Measurements from ENCODE around the gene NRXN3.

NRXN3 gene

DNA sequence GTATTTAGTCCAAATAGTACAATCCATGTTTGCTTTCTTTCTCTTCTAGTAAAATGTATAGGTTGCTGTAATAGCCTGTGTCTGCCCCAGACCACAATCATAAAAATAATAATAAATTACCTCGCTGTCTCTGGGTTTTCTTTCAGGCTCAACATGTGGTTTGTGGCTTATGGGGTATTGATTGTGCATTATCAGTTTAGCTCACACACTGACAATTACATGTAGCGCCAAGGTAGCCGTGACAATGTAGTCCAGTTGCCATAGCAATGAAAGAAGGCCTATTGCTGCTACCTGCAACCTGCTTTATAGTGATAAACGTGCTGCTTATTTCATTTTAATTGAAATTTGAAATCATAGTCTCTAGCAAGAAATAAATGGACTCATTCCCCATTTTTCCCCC lies 1009.8 kb downstream of the NRXN3 start:
- no peak for DNase-seq

DNA sequence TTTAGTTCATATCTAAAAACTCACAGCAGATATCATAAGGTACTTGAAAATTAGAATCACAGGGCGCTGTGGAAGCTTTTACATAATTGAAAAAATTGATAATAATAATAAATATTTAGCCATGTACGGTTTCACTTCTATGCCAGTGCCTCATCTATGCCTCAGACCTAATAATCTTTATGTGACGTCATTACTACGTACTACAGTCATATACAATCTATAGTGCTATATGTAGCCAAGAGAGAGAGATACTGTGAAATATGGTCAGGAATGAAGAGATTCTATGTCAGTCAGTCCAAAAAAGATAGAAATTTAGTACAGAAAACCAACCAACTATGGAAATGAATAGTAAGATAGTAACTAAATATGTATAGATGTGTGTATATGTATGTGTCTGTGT lies 1010.5 kb downstream of the NRXN3 start:
- DNase-seq: no peak

DNA sequence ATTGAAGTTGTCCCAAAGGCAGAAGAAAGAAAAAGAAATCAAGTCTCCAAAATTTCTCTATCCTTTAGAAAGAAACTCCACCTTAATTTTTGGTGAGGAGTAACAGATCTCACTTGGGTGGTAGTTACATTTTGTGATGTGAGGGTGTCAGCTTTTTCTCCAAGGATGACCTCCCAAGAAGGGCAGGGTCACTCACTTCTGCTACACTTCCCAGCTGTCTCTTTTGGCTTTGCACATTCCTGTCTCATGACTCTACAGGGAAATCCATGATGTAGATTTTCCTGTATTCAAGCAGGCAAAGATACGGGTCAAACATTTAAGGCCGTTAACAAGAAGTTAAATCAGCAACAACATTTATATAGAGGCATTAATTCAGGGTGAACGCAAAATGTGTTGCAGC lies 1016.4 kb downstream of the NRXN3 start:
- no peak for DNase-seq

DNA sequence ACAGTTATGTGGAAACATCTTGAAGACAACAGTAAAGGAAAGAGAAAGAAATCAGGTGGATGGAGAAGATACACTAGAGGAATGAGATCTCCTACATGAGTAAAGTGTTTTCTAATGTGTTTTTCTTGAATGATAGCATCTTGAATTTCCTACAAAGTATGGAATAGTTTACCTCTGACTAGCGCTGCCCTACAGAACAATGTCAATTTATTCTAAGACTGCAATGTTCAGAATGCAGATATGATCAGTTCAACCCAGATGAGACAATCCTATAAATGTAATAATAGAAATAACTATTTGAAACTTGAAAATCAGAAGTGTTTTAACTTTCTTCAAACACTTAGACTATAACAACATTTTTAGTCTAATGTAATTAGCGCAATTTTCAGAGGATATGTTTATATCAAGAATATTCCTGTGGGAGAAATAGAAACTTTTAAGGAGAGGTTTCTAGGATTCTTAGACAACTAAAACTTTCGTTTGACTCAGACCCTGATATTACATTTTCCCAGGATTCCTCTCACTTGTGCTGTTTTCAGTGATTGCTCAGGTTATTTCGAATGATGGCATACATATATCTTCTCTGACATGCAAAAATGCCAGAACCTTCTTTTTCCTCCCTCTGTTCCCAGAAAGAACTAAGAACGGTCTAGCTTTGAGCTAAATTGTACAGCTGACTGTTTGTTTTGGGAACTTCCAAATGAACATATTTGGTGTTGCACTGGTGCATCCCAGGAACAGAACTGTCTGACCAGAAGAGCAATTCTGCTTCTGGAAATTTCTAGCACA lies 1023.7 kb downstream of the NRXN3 start:
- DNase-seq: no peak

DNA sequence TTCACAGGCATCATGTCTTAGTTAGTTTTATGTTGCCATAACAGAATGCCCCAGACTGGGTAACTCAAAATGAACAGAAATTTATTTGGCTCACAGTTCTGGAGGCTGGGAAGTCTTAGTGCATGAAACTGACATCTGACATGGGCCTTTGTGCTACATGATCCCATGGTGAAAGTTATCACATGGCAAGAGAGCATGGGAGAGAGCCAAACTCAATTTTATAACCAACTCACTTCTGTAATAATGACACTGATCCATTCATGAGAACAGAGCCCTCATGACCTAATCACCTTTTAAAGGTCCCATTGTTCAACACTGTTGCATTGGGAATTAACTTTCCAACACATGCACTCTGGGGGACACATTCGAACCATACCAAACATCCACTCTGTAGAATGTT lies 1026.0 kb downstream of the NRXN3 start:
- DNase-seq: no peak

DNA sequence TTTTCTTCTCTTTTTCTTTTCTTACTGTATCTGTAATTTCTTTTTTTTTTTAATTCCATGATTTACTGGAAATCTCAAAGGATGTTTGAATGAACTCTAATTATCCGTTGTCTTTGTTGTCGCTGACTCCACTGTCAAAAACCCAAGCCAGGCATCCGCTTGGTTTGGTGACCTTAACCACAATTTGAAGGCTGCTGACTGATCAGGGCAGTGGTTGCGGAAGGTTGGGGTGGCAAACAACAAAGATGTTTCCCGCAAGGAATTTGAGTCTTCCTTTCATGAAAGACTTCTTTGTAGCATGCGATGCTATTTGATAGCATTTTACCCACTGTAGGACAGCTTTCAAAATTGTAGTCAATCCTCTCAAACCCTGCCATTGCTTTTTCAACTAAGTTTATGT lies 1027.3 kb downstream of the NRXN3 start:
- DNase-seq: no peak

DNA sequence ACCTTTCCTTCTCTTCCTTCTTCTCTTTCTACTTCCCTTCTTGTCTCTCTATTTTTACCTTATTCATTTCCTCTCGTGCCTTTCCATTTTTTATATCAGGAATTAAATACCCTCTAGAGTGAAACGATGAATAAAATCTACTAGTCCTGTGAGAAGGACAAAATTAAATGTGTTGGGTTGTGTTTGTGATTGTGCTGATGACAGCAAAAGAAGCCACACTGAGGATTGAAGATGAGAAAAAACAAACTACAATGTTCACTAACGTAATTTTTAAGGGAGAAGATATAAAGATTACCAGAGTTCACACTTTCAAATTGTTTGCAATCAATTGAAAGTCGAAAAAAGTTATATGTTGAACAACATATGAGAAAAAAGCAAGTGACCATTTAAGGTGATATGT lies 1029.0 kb downstream of the NRXN3 start:
- no peak for DNase-seq

DNA sequence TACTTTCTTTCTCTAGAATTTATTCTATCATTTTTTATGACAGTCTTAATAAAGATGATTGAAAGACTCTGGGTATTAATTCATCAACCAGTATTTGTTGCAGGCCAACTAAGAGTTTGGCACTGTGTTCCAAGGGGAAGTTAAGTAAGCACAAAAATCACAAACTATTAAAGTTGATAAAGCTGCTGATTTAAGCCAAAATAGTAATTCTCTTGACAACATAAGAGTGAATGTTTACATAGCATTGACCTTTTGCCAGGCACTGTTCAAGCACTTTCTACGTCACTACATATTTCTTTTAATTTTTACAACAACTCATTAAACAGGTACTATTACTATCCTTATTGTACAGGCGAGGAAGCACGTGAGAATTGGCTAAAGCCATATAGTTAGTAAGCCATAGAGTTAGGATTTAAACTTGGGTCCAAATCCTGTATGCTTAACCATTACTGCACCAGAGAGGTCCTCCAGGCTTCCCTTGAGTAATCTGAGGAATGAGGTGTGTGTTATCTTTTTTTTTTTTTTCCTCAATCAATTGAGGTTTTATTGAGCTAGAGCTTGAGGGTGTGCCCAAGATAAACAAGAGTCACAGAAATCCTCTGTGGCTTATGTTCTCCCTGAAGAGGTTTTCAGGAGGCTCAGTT lies 1031.5 kb downstream of the NRXN3 start:
- no peak for DNase-seq

DNA sequence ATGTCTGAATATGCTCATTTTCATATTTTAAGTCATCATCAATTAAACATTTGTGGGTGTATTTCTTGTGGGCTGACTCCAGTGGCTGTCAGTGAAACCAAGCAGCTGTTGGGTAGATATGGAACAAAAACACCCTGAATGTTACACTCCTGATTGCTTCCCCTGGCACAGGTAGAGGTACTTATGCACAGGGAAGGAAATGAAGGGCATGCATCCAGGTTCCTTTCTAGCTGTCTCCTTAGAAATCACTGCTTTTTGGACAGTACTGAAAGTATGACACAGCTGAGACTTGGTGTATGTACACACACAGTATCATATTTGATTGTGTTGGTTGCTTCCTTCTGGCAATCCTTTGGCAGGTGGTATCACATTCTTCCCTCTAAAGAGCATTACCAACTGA lies 1034.4 kb downstream of the NRXN3 start:
- no peak for DNase-seq

DNA sequence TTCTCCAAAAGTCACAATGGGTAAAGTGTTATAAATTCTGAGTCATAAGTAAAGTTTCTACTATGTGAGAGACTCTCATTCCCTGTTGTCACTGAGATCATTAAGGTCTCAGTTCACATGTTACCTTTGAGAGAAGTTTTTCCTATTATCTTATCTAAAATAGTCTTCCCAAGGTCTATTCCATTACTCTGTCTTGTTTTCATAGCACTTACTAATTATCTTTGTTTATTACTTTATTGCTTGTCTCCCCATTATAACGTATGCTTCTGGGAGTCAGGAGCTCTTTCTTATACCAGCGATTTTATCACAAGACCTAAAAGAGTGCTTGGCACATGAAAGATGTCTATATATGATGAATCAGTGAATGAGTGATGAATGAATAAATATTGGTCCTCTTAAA lies 1039.2 kb downstream of the NRXN3 start:
- no peak for DNase-seq

DNA sequence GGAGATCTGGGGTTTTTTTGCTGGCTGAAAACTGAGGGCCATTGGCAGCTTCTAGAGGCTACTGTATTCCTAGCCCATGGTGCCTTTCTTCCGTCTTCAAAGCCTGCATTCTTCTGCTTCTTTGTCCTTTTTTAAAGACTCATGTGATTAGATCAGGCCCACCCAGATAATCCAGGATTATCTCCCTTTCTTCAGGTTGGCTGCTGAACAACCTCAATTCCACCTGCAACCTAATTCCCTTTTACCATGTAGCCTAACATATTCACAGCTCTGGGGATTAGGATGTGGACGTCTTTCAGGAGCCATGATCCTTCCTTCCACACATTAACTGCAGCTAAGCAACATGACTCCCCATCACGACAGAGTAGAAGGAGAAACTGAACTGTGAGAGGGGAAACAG lies 1055.6 kb downstream of the NRXN3 start:
- DNase-seq: no peak

DNA sequence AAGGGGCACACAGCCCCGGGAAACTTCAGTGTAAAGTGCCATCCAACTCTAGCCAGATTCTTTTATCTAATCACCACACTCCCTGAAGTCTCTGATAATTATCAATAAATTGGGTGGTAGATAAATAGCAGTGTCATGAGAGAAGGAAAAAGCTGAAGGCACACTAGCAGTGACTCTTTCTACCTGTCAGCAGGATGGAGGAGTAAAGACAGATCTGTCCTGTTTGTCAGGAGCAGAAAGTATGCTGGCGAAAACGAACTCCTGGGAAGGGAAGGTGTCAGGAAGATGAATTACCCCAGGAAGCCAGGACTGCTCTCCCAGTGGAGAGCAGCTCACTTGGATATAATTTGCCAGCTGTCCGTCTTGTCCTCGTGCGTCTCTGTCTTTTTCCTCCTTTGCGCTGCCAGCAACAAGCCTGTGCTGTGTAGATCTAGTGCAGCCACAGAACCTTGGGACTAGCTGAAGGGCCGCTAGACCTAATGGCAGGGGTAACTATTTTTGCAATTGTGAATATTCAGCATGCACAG lies 1059.3 kb downstream of the NRXN3 start:
- no peak for DNase-seq

DNA sequence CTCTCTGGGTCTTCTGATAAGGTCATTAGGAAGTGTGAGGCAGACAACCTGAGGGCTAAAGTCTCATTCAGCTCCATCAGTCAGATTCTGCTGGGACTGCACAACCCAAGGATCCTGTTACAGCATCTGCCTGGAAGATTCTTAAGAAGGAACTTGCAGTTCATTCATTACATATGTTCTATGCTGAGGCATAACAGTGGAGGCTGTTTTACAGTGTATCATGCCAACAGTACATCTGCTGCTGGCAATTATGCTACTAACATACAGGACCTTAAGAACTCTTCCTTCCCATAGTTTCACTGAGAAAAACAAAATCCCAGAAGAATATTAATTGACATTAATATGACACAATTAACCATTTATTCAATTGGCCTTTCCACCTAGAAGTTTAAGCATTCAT lies 1072.5 kb downstream of the NRXN3 start:
- no peak for DNase-seq

DNA sequence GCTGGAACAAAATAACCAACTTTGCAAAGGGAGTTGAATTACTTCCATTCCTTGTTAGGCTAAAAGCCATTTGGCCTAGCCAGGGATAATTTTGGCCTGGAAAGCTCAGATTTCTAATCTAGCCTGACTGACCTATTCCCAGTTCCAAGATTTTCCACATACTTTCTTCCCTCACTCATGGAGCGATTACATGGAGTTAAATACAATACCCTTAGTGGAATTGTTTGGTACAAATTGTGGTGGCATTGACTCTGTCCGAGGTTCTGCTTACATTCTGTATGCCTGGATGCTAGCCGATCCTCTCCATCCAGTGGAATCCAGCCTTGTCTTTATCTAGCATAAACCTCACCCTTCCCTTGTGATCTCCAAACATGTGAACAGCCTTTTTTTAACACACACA lies 1076.0 kb downstream of the NRXN3 start:
- DNase-seq: no peak

DNA sequence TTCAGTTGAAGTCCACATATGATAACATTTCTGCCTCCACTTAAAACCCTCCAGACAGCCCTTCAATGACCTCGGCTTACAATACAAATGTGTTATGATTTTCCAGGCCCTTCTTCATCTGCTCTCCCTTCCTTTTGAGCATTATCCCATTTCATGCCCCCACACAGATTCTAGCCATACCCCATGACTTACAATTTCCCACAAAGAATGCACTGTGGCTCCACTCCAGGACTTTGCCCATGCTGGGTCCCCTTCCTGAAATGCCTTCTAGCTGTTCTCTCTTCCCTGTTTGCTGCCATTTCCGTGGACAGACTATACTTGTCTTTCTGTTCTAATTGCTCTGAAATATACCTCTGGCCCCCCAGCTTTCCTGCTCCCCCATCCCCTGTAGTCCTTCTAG lies 1078.0 kb downstream of the NRXN3 start:
- DNase-seq: no peak

DNA sequence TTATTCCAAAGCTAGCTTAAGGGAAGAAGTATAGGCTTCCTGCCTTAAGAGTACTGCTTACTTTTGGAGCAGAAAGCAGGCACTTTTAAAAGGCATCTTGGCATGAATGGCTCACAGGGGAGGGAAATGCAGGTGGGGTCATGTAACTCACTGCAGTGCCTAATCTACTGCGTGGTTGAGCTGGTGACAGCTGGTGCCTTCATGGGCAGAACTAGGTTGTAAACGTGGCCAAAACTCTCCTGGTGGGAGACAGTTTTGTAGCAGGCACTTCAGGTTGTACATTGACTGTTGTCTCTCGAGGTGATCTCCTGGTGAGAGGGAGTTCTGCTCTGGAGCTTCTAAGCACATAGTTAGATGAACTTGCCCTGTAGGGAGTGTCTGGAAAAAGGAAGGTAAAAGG lies 1078.6 kb downstream of the NRXN3 start:
- DNase-seq: no peak

DNA sequence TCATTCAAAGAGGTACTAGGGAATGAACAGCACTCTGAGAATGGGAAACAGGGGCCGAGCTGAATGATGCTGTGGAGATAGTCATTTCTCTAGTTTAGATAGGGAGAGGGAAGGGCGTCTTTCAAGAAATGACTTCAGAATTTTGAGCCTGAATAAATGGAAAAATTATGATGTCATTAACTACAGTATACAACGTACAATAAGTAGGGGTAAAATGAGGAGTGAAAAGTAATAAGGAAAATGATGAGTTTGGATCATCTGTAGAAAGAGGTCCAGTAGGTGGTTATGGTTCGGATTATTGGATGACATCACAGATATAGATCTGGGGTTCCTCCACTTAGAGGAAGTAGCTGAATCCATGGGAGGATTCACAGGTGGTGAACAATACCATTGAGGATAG lies 1081.1 kb downstream of the NRXN3 start:
- no peak for DNase-seq

DNA sequence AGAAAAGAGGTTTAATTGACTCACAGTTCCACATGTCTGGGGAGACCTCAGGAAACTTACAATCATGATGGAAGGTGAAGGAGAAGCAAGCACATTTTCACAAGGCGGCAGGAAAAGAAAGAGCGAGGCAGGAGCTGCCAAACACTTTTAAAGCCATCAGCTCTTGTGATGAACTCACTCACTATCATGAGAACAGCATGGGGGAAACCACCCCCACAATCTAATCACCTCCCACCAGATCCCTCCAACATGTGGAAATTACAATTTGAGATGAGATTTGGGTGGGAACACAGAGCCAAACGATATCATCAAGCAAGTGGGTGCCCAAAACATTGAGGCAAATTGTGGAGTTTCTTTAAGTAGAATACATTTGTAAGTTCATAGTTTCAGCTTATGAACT lies 1083.4 kb downstream of the NRXN3 start:
- no peak for DNase-seq

DNA sequence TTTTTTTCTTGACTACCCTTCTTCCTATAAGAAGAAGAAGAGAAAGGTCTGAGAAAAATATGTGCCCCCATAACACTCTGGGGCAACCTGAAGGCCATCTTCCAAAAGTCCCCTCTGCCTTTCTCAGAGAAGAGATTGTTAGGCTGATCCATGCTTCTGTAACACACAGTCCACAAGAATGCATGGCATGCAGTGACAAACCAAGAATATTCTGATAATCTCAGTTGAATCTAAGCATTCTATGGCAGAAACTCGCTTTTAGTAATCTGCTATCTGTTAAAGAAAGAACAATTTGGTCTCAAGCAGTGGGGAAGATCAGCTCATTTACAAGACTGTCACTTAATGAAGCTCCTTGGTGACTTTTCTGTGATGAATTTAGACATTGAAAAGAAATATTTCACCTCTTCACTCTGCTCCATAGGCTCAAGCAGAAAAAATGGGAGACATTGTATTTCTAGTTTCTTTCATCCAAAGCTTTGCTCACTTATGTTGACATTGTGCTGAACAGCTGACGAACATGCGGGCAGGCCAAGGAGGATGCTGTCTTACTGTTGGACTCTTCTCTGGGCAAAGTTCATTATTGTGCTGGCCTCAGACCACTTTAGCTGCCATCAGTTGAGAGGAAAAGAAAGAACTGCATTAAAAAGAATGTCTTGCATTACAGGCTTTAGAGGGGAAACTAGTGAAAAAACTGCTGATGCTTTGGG lies 1084.0 kb downstream of the NRXN3 start:
- DNase-seq: no peak

DNA sequence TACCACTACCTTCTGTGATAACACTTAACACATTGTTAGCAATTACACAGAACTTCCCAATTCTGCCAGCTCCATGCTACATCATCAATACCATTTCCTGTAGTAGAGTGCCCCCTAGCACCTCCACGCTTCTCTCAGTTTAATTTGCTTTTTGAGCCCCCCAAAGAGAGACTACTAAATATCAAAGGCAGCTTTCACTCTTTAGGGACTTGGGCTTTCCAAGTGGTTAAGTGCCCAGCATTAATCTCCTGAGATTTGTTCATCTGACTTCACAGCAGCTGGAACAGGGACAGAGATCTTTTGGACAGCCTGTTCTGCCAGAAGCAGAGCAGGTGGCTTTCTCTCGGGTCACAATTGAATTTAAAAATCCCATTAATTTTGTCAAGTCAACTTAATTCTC lies 1086.2 kb downstream of the NRXN3 start:
- no peak for DNase-seq

DNA sequence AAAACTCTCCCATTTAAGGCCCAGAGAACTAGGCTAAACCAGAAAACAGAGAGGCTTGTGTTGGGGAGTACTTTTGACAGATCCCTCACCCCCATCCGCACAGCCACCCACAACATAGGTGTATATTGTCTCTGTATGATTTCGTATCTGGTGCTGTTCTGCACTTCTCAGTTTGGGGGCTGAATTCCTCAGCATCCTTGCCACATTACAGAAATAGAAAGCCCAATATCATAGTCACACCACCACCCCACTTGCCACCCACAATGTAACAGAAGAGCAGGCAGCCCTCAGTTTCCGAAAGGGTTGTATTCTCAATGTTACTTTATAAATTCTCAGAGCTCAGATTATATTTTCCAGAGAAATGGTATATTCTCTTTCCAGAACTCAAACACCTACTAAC lies 1090.2 kb downstream of the NRXN3 start:
- DNase-seq: no peak

DNA sequence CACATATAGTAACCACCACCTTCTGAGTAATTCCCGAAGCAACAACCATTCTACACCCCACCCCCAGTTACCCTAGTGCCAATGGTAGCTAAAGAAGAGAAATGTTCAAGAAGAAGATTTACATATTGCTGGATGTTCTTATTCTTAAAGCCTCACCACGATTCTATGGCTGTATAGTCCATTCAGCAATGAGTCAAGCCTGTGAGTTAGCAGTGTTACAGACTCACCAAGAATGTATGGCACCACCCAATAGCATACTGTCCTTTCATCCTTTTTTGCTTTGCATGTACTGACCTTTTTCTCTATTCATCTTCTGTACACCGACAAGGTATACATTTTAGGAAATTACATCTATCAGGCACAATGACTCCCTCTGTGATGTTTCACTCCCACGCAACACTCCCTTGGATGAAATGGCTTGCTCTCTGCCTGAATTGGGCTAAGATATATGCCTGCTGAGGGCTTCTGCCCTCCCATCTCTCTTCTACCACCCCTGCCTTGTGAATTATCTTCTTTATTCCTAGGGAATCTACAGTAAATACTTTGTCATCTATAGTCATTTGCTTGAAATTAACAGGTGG lies 1095.3 kb downstream of the NRXN3 start:
- DNase-seq: no peak

DNA sequence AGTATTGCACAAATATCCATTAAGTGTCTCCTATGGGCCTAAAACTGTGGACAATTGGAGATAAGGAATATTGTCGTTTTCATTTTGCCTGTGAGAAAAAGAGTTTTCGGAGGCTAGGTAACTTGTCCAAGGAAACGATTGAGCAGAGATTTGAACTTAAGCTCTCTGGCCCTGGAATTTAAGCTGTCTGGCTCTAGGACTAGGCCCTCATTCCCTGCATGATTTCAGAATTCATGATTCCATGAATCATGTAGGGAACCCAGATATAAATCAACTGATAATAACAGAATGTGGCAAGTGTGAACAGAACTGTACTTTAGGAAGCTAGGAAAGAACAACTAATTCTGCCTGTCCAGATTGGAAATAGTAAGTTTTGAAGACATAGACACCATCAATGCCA lies 1100.2 kb downstream of the NRXN3 start:
- DNase-seq: no peak

DNA sequence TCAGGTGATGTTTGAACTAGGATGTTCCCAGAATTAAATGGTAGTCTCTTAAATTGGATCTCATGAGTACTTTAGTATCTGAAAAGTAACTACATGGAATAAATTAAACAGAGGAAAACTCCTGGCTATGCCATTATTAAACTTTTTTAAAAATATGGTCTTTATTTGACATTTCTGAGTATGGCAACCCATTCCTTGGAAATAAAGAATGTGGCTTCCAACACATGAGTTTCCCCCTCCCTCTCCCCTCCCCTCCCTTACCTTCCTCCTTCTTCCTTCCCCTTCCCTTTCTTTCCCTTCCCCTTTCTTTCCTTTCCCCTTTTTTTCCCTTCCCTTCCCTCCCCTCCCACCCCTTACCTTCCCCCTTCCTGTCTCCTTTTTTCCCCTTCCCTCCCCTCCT lies 1100.9 kb downstream of the NRXN3 start:
- DNase-seq: no peak

Measured in activated T-cell treated with anti-CD3 and anti-CD28 coated beads, Interleukin-2, amount 50 U/mL, for 48 hours (primary cell).